22Rv1 (cell line): Measurements from ENCODE around the gene AFP.

Source experiments
- CTCF ChIP-seq: fragments of 450-650 bp; IDR thresholded peaks from 2 replicates; pipeline ENCODE4 v1.5.1; 2017; ENCODE audit warnings: mild to moderate bottlenecking
- ZFX ChIP-seq: fragments of 450-650 bp; IDR thresholded peaks from 2 replicates; pipeline ENCODE4 v1.6.1; 2017; ENCODE audit warnings: antibody characterized with exemption, borderline replicate concordance

DNA sequence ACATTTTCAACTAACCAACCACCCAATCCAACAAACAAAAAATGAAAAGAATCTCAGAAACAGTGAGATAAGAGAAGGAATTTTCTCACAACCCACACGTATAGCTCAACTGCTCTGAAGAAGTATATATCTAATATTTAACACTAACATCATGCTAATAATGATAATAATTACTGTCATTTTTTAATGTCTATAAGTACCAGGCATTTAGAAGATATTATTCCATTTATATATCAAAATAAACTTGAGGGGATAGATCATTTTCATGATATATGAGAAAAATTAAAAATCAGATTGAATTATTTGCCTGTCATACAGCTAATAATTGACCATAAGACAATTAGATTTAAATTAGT, 4.2 kb upstream of the AFP start:
- TF ChIP-seq CTCF (no peak), ZFX (no peak)
